ENCODE results near the gene SCGB1C2.

GRCh38 chr17:142876-143784, 5.8 kb downstream of the SCGB1C2 start:
- TF ChIP-seq, protein P1, sequence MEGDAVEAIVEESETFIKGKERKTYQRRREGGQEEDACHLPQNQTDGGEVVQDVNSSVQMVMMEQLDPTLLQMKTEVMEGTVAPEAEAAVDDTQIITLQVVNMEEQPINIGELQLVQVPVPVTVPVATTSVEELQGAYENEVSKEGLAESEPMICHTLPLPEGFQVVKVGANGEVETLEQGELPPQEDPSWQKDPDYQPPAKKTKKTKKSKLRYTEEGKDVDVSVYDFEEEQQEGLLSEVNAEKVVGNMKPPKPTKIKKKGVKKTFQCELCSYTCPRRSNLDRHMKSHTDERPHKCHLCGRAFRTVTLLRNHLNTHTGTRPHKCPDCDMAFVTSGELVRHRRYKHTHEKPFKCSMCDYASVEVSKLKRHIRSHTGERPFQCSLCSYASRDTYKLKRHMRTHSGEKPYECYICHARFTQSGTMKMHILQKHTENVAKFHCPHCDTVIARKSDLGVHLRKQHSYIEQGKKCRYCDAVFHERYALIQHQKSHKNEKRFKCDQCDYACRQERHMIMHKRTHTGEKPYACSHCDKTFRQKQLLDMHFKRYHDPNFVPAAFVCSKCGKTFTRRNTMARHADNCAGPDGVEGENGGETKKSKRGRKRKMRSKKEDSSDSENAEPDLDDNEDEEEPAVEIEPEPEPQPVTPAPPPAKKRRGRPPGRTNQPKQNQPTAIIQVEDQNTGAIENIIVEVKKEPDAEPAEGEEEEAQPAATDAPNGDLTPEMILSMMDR (IDR thresholded peaks at IDR 0.05) = no peak
- no peak for TF ChIP-seq POLR2A (IDR thresholded peaks at IDR 0.05)
